Body of pancreas (tissue), 4 donors: ENCODE results near the gene SEMA7A. TPM values are rescaled to one million over a fixed set of nuclear protein-coding genes. Genes with fewer than 3 reads are reported as not detected.

Experiments used
- ATAC-seq: fragments of 150-250 bp; one replicate; pipeline ENCODE4 v1.9.1; 2016
- DNase-seq, 4 donors: peaks; one replicate each; pipeline ENCODE4 v3.0.0-alpha.2; 2019
- H3K27ac ChIP-seq, 4 donors: fragments of 200-600 bp; sonication (generic); 1 replicate in 3 of 4; 2 replicates in 1 of 4; pipeline versions ENCODE4 v1.5.1 to v1.6.1; 2016 to 2019; ENCODE audit warnings: mild to moderate bottlenecking in 1 of 4, mixed read lengths in 1 of 4, moderate library complexity in 1 of 4
- H3K27me3 ChIP-seq, 2 donors: fragments of 200-600 bp; sonication (generic); one replicate each; pipeline ENCODE4 v1.6.0; 2016; ENCODE audit warnings: mild to moderate bottlenecking in 1 of 2
- H3K36me3 ChIP-seq, 2 donors: fragments of 200-600 bp; sonication (generic); replicated peaks in 1 of 2; 2 replicates each; pipeline ENCODE4 v1.5.1; 2016; ENCODE audit warnings: low read depth in 2 of 2; ENCODE audit not compliant: insufficient read depth in 1 of 2
- H3K4me1 ChIP-seq: fragments of 200-600 bp; sonication (generic); one replicate; pipeline ENCODE4 v1.6.0; 2016
- H3K4me3 ChIP-seq, 2 donors: fragments of 200-600 bp; sonication (generic); 1 replicate in 1 of 2; 2 replicates in 1 of 2; pipeline ENCODE4 v1.5.1; 2016 to 2019
- H3K9me3 ChIP-seq, 3 donors: fragments of 200-600 bp; sonication (generic); 1 replicate in 2 of 3; 2 replicates in 1 of 3; pipeline ENCODE4 v1.5.1; 2016
- CTCF ChIP-seq, 7 experiments: fragments of 450-650 bp in 4 of 7; fragments of 200-600 bp in 3 of 7; sonication (generic) in 3 of 7; IDR thresholded peaks; one replicate each; pipeline ENCODE4 v1.5.1; 2016 to 2019; ENCODE audit warnings: antibody characterized with exemption in 7 of 7
- POLR2A ChIP-seq, 3 donors: fragments of 450-650 bp; IDR thresholded peaks; one replicate each; pipeline ENCODE4 v1.6.1; 2016; ENCODE audit warnings: antibody characterized with exemption in 3 of 3, mild to moderate bottlenecking in 2 of 3
- WGBS, 2 donors: methylation state at CpG; one replicate each; pipeline ENCODE4 v1.1.5; 2017; 5-methylcytosine and 5-hydroxymethylcytosine counted together
- intact Hi-C: fragments of 100-400 bp; cut with DNase I; formaldehyde crosslinking; loops from one replicate; pipeline ENCODE4 v1.15.1; 2023
- total RNA-seq, 2 donors: library from RNA; depleted of rRNA; stranded (reverse); fragments of >200 nt; gene quantifications; one replicate each; pipeline ENCODE4 v1.1.0, GENCODE V29; 2016

SEMA7A gene
- total RNA-seq, 2 donors from 2014 or later = 0.33 to 0.52 TPM

GRCh38 chr15:74431116-74431515 lies 2.6 kb downstream of the SEMA7A start:
- WGBS, 2 donors = 89 to 94% methylated on average over 1 of the region's 1 CpG
- H3K27me3 ChIP-seq = no peaks in the 10 kb centered on the region
- H3K9me3 ChIP-seq = no peaks in the 10 kb centered on the region
- intact Hi-C loops = no loop called here
- peaks cover 21% of the 10 kb centered on the region for H3K4me1 ChIP-seq
- ATAC-seq = no peak
- DNase-seq = no peak
- no peak overlapping the region for H3K27ac ChIP-seq
- no peaks in the 10 kb centered on the region for H3K36me3 ChIP-seq
- TF ChIP-seq CTCF (IDR thresholded peaks at IDR 0.05) = no peak
- no peak for TF ChIP-seq POLR2A (IDR thresholded peaks at IDR 0.05)
- H3K4me3 ChIP-seq = no peak overlapping the region

- DNase-seq = no peak
- Histone ChIP-seq H3K4me1 (peaks cover 21% of the 10 kb centered on the region), H3K27ac (no peak overlapping the region), H3K27me3 (no peaks in the 10 kb centered on the region), H3K9me3 (no peaks in the 10 kb centered on the region), H3K36me3 (no peaks in the 10 kb centered on the region), H3K4me3 (no peak overlapping the region)
- intact Hi-C loops = no loop called here
- no peak for ATAC-seq
- whole genome bisulfite sequencing, 2 donors = 62 to 70% methylated on average over 2 to 6 of the region's 6 CpGs
- TF ChIP-seq POLR2A (IDR thresholded peaks at IDR 0.05) (no peak), CTCF (IDR thresholded peaks at IDR 0.05) (no peak)
Observed at GRCh38 chr15:74430510-74430951, 3.2 kb downstream of the SEMA7A start.

- Histone ChIP-seq H3K4me1 (peaks cover 21% of the 10 kb centered on the region), H3K27me3 (no peaks in the 10 kb centered on the region), H3K27ac (no peak overlapping the region), H3K36me3 (no peaks in the 10 kb centered on the region), H3K9me3 (no peaks in the 10 kb centered on the region), H3K4me3 (no peak overlapping the region)
- WGBS, 2 donors = 85 to 88% methylated on average over 6 of the region's 6 CpGs
- intact Hi-C loops = no loop called here
- DNase-seq = no peak
- TF ChIP-seq CTCF (IDR thresholded peaks at IDR 0.05) (no peak), POLR2A (IDR thresholded peaks at IDR 0.05) (no peak)
- ATAC-seq = no peak
Observed at GRCh38 chr15:74429781-74430400, 3.9 kb downstream of the SEMA7A start.

GRCh38 chr15:74428970-74429780 lies 4.6 kb downstream of the SEMA7A start:
- no peak overlapping the region for H3K27ac ChIP-seq

More at GRCh38 chr15:74428970-74429780, 4.6 kb downstream of the SEMA7A start:
- Histone ChIP-seq H3K36me3 (no peaks in the 10 kb centered on the region), H3K27me3 (no peaks in the 10 kb centered on the region), H3K4me3 (no peak overlapping the region), H3K4me1 (peaks cover 17% of the 10 kb centered on the region), H3K9me3 (no peaks in the 10 kb centered on the region)
- DNase-seq = no peak
- 87 to 94% methylated on average over 13 to 14 of the region's 14 CpGs for WGBS, 2 donors
- TF ChIP-seq POLR2A (IDR thresholded peaks at IDR 0.05) (no peak), CTCF (IDR thresholded peaks at IDR 0.05) (no peak)
- intact Hi-C loops = no loop called here
- no peak for ATAC-seq
